Measurements from ENCODE around the gene MAGOHB.

DNA sequence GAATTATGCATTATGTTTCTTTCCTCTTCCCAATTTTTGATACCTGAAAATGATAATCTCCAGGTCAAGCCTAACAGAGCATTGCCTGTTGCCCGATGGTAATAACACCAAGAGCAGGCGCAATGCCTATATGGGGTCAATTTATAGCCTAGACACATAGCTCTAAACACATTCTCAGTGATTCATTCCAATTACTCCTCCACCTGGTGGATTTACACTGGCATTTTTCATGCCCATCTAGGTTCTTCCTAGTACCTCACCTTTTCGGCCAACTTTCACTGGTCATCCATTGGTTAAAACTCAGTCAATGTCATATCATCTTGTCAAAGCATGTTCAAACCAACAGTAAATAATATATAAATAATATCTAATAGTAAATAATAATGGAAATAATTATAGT is 54.6 kb downstream of the MAGOHB start:
- TF ChIP-seq, protein P1, sequence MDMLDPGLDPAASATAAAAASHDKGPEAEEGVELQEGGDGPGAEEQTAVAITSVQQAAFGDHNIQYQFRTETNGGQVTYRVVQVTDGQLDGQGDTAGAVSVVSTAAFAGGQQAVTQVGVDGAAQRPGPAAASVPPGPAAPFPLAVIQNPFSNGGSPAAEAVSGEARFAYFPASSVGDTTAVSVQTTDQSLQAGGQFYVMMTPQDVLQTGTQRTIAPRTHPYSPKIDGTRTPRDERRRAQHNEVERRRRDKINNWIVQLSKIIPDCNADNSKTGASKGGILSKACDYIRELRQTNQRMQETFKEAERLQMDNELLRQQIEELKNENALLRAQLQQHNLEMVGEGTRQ (IDR thresholded peaks at IDR 0.05; ENCODE audit: borderline replicate concordance, low read depth, low read length) = no peak
- no peak for TF ChIP-seq POLR2AphosphoS5 (IDR thresholded peaks at IDR 0.05; ENCODE audit: low read depth, low read length)
- TF ChIP-seq, protein P2, sequence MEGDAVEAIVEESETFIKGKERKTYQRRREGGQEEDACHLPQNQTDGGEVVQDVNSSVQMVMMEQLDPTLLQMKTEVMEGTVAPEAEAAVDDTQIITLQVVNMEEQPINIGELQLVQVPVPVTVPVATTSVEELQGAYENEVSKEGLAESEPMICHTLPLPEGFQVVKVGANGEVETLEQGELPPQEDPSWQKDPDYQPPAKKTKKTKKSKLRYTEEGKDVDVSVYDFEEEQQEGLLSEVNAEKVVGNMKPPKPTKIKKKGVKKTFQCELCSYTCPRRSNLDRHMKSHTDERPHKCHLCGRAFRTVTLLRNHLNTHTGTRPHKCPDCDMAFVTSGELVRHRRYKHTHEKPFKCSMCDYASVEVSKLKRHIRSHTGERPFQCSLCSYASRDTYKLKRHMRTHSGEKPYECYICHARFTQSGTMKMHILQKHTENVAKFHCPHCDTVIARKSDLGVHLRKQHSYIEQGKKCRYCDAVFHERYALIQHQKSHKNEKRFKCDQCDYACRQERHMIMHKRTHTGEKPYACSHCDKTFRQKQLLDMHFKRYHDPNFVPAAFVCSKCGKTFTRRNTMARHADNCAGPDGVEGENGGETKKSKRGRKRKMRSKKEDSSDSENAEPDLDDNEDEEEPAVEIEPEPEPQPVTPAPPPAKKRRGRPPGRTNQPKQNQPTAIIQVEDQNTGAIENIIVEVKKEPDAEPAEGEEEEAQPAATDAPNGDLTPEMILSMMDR (IDR thresholded peaks at IDR 0.05) = no peak
- TF ChIP-seq, protein P3, sequence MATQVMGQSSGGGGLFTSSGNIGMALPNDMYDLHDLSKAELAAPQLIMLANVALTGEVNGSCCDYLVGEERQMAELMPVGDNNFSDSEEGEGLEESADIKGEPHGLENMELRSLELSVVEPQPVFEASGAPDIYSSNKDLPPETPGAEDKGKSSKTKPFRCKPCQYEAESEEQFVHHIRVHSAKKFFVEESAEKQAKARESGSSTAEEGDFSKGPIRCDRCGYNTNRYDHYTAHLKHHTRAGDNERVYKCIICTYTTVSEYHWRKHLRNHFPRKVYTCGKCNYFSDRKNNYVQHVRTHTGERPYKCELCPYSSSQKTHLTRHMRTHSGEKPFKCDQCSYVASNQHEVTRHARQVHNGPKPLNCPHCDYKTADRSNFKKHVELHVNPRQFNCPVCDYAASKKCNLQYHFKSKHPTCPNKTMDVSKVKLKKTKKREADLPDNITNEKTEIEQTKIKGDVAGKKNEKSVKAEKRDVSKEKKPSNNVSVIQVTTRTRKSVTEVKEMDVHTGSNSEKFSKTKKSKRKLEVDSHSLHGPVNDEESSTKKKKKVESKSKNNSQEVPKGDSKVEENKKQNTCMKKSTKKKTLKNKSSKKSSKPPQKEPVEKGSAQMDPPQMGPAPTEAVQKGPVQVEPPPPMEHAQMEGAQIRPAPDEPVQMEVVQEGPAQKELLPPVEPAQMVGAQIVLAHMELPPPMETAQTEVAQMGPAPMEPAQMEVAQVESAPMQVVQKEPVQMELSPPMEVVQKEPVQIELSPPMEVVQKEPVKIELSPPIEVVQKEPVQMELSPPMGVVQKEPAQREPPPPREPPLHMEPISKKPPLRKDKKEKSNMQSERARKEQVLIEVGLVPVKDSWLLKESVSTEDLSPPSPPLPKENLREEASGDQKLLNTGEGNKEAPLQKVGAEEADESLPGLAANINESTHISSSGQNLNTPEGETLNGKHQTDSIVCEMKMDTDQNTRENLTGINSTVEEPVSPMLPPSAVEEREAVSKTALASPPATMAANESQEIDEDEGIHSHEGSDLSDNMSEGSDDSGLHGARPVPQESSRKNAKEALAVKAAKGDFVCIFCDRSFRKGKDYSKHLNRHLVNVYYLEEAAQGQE (IDR thresholded peaks at IDR 0.05; ENCODE audit: low read depth, low read length) = no peak
- TF ChIP-seq RCOR1 (IDR thresholded peaks at IDR 0.05; ENCODE audit: low read length) = no peak
- no peak for TF ChIP-seq TCF12 (IDR thresholded peaks at IDR 0.05)
- no peak for TF ChIP-seq YY1 (IDR thresholded peaks at IDR 0.05; ENCODE audit: low read depth)
- no peak for TF ChIP-seq MXI1 (IDR thresholded peaks at IDR 0.05; ENCODE audit: low read depth, low read length)
- TF ChIP-seq, protein P4, sequence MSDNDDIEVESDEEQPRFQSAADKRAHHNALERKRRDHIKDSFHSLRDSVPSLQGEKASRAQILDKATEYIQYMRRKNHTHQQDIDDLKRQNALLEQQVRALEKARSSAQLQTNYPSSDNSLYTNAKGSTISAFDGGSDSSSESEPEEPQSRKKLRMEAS (IDR thresholded peaks at IDR 0.05; ENCODE audit: low read depth) = no peak
- no peak for TF ChIP-seq MEF2A (IDR thresholded peaks at IDR 0.05; ENCODE audit: borderline replicate concordance, low read depth)
- no peak for TF ChIP-seq SIN3A (IDR thresholded peaks at IDR 0.05; ENCODE audit: borderline replicate concordance, low read depth, low read length)
- TF ChIP-seq, protein P5, sequence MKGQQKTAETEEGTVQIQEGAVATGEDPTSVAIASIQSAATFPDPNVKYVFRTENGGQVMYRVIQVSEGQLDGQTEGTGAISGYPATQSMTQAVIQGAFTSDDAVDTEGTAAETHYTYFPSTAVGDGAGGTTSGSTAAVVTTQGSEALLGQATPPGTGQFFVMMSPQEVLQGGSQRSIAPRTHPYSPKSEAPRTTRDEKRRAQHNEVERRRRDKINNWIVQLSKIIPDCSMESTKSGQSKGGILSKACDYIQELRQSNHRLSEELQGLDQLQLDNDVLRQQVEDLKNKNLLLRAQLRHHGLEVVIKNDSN (IDR thresholded peaks at IDR 0.05; ENCODE audit: borderline replicate concordance, low read depth) = no peak
- TF ChIP-seq EP300 (IDR thresholded peaks at IDR 0.05; ENCODE audit: borderline replicate concordance in 1 of 2, low read depth in 1 of 2, low read length in 1 of 2) = no peak

All from SK-N-SH (cell line).